A172 (cell line): ENCODE measurements around the gene IFNGR2. TPM values are rescaled to one million over a fixed set of nuclear protein-coding genes. Genes with fewer than 3 reads are reported as not detected.
A peak's percentile ranks its signal among the peaks of the same experiment; 100 is the strongest.
"Not testable (repeated sequence)": the region's sequence is repeated elsewhere in the genome, so short reads cannot be mapped to it uniquely, and the experiment has no call there.

Source experiments
- DNase-seq: peaks from one replicate; pipeline ENCODE4 v3.0.0-alpha.2; 2015; ENCODE audit warnings: low spot score
- total RNA-seq: library from RNA; depleted of rRNA; stranded (reverse); fragments of >200 nt; shearing (Covaris generic); gene quantifications from 2 replicates; pipeline ENCODE4 v1.2.3, GENCODE V29; 2014

Gene IFNGR2
- total RNA-seq, 1 experiment from 2014 or later, result 70.9 TPM

DNA sequence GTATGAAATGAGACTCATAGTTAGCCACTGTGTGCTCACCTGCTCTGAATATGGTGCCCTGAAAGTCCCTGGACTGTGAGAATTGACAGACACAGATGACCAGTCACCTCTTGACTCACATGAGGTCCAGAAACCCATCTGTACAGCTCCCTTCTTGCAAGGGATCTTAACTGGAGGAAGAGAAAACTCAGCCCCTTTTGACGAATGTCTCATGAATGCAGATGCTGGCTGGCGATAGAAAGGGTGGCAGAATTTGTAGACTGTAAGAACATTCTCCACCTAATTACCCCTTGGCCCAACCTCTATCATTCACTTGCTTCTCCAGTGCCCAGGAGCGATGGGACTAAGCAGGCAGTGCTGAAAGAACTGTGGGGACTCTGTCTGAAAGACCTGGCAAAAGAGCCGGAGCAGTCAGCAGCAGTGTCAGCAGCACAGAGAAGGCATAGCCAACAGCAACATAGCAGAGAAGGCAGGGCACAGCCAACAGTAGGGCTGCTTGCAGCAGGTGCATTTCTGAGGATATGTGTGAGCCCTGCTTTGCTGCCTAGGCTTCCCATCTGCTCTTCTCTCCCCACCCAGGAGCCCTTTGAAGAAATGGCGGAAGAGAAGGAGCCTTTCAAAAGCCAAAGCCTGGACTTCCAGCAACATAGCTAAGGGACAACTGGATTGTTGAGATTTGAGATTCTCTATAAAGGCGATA, 25.8 kb upstream of the IFNGR2 start:
- no peak for DNase-seq

DNA sequence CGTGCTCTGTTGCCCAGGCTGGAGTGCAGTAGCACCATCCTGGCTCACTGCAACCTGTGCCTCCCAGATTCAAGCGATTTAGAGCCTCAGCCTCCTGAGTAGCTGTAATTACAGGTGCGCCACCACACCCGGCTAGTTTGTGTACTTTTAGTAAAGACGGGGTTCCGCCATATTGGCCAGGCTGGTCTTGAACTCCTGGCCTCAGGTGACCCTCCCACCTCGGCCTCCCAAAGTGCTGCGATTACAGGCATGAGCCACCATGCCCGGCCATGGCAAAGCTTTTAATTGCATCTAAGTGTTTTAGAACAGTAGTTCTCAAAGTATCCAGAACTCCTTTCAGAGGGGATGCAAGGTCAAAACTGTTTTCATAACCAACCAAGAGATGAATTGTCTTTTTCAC, 25.1 kb upstream of the IFNGR2 start:
- no peak for DNase-seq

DNA sequence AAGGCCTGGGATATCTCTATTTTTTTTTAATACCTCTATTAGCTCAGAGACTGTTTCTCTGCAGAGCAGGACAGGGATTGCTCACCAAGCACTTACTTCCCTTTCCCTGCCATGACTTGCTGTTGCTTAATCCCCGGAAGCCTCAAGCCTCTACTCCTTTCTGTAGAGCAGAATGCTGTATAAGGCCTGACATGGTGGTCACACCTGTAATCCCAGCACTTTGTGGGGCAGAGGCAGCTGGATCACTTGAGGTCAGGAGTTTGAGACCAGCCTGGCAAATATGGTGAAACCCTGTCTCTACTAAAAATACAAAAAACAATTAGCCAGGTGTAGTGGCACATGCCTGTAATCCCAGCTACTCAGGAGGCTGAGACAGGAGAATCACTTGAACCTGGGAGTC, 23.3 kb upstream of the IFNGR2 start:
- peak; percentile 84 for DNase-seq

DNA sequence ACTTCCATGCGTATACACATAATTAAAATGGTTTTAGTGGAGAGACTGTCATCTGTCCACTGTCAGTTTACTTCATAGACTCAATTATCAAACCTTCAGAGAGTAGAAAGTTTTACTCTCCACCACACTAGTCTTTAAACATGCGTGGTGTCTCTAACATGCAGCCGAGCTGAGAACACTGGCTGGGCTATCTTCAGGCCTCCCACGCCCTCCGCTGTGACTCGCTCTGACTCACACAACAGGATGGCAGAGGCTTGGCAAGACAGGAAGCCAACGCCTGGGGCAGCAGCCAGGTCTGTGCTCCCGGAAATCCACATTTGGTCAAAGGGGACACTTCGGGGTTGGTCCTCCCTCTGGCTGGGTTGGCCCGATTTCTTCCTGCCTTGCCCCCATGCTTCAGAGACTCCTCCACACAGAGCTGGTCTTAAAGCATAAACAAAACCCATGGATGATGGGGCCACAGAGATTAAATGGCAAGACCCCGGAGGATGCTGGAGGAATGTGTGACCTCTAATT, 22.7 kb upstream of the IFNGR2 start:
- DNase-seq, result peak; percentile 99

DNA sequence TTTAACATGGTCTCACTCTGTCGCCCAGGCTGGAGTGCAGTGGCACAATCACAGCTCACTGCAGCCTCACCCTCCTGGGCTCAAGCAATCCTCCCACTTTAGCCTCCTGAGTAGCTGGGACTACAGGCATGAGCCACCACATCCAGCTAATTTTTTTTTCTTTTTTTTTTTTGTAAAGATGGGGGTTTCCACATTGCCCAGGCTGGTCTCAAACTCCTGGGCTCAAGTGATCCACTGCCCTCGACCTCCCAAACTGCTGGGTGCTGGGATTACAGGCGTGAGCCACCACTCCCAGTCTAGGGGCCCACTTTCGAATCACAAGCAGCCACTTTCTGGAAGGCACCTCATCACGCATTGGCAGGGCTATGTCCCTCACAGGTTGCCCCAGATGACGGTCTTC, 21.8 kb upstream of the IFNGR2 start:
- not testable (repeated sequence) for DNase-seq

DNA sequence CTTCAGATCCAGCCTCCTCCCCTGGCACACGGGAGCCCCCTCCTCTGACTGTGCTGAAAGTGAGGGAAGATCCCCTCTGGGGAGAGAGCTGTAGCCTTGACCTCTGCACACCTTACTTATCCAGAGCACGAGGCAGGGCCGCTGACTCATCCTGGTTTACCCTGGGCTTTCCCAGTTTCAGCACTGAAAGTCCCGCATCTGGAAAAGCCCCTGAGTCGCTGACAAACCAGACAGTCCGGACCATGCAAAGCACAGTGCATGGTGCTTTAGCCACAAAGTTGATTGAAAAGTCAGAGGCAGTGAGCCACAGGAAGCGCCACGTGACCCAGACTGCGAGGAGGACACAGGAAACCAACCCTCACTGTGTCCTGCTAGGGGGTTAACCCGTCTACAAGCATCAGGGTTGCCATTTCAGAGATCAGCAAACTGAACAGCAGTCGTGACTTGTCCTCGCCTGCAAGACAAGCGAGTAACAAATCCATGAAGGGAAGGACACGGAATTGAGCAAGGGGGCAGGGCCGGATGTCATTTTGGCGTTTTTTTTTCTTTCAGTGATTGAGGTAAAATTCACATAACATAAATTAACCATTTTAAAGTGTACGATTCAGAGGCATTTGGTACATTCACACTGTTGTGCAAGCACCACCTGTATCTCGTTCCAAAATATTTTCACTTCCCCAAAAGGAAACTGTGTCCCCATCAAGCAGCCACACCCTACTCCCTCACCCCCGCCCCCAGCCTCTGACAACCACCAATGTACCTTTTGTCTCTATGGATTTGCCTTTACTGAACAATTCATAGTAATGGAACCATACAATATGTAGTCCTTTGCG, 19.9 kb upstream of the IFNGR2 start:
- peak; percentile 97 for DNase-seq

DNA sequence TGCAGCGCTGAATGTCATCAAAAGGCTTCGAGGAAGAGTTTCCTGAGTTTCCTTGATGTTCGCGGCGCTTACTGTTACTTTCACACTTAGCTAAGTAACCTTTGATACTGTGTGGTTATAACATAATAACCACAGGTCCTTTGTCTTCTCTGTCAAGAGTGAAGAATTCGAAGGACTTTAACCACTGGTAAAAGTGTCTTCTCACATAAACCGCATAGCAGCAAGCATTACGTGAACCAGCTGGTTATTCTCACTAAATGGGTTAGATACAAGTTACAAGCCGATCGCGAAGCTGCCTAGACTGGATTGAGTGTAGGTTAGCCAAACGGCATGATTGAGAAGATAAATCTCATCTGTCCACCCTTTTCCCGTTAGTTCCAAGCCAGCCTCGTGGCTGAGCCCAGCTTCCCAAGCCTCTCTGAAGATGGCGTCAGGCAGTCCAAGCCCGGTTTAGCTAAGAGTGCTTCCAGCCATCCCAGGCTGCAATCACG, 18.3 kb upstream of the IFNGR2 start:
- DNase-seq, result peak; percentile 69

DNA sequence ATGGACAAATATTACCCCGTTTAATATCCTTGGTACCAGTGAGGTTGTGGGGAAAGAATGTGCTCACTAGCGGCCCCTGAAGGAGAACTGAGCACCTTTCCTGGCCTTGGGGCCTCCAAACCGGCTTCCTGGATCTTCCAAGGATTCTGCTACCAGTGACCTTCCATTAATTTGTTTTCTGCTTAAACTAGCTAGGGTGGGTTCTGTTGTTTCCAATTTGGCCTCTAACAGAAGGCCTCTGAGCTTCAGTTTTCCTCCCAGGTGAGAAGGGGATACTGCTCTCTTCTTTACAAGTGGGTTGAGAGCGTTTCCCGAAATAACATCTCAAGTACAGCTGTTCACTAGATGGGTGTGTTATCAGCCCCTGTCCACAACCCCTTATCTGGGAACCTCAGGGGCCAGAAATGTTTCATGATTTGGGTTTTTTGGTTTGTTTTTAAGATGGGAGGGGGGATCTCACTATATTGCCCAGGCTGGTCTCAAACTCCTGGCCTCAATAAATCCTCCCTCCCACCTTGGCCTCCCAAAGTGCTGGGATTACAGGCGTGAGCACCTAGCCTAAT, 16.9 kb upstream of the IFNGR2 start:
- no peak for DNase-seq

DNA sequence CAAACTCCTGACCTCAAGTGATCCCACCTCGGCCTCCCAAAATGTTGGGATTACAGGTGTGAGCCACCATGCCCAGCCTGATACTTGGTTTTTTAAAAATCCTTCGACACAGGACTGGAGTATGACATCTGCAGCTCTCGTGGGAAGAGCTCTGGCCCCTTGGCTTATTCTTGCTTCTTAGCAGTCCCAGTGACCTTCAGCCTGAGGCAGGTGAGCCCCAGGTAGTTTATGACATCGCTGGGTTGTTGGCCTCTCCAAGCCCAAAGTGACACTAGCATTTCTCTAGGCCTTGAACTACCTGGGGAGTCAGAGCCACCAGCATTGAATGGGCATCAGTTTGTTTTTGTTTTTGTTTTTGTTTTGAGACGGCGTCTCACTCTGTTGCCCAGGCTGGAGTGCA, 15.9 kb upstream of the IFNGR2 start:
- DNase-seq, result no peak

DNA sequence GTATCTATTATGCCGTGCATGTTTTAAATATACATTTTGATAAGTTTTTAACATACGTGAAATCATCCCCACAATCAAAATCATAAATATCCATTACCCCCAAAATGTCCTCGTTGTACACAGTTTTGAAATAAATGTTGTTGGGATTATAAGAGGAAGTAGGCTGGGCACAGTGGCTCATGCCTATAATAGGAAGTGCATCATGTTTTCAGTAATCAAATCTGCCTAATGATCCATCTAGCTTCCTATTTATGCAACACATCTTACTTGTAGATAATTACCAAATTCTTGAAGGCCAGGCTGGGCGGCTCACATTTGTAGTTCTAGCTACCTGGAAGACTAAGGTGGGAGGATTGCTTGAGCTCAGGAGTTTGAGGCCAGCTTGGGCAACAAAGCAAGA, 15.0 kb upstream of the IFNGR2 start:
- DNase-seq, result no peak

DNA sequence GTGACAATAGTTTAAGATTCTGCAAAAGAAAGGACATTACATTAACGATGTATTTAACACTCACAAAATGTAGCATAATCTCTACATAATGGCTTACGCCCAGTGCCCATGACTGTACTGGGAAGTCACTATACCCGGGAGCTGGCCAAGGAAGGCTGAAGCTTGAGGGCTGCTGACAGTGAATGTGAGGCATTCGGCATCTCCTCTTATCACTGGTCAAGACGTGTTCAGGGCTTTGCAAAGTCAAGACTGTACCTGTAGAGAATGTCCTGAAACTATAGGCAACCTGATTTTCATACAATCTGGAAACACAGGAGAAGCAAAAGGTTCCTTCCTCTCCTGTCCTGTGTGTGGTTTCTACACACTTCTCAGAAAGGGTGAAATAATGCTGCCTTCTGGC, 12.7 kb upstream of the IFNGR2 start:
- no peak for DNase-seq

DNA sequence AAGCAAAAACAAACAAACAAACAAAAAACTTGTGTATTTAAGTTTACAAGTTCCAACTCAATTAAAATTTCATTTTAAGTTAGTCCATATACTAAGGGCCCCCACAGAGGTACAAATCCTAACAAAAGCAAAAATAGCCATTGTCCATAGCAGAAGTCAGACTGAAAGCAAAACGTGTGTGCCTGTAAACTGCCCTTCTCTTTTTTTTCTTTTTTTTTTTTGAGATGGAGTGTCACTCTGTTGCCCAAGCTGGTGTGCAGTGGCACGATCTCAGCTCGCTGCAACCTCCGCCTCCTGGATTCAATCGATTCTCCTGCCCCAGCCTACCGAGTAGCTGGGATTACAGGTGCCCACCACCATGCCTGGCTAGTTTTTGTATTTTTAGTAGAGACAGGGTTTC, 11.6 kb upstream of the IFNGR2 start:
- no peak for DNase-seq

DNA sequence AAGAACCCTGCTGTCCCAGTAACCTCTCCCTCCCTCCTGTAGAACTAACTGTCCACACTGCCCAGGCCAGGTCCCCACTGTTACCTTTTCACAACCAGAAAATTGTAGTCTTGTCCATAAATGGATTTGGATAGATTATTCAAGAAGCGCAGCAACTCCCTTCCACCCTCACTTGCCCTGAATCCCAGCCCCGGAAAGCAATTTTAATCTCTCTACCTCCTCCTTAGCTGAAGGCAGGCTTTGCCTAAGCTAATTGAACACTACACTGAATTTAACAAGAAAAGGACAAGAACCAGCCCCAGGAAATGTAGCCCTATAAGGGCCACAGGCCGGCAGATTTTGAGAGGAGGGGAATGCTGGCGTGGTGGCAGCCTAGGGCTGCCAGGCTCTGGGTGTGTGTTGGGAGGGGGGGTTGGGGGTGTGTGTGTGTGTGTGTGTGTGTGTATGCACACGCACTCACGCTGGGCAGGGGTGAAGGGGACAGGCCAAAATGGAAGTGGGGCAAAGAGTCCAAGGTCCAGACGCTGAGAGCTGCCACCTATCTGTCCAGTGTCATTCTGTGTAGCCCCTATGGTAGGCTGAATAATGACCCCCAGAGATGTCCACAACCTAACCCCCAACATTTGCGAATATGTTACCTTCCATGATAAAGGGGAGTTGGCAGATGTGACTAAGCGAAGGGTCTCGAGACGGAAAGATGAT, 10.8 kb upstream of the IFNGR2 start:
- no peak for DNase-seq

DNA sequence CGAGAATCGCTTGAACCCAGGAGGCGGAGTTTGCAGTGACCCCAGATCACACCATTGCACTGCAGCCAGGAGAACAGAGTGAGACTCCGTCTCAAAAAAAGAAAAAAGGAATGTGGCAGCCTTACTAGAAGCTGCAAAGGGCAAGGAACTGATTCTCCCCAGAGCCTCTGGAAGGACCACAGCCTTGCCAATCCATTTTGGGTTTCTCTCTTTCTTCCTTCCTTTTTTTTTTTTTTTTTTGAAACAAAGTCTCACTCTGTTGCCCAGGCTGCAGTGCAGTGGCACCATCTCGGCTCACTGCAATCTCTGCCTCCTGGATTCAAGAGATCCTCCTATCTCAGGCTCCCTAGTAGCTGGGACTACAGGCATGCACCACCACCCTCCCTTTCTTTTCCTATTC, 9.9 kb upstream of the IFNGR2 start:
- DNase-seq, result no peak

DNA sequence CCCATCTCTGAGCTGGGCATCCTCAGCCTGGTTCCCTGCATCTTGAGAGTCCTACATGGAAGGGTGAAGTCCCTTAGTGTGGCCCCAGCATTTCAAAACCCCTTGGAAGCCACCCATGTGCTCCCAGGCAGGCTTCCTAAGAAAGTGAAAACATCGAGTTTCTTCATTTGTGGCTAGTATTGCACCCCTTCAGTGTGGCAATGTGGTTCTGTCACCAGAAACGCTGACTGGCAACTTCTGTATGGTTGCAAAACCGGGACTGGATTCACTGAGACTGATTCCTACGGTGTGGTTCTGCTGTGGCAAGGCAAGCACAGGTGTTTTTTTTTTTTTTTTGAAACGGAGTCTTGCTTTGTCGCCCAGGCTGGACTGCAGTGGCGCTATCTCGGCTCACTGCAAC, 9.0 kb upstream of the IFNGR2 start:
- DNase-seq, result no peak

DNA sequence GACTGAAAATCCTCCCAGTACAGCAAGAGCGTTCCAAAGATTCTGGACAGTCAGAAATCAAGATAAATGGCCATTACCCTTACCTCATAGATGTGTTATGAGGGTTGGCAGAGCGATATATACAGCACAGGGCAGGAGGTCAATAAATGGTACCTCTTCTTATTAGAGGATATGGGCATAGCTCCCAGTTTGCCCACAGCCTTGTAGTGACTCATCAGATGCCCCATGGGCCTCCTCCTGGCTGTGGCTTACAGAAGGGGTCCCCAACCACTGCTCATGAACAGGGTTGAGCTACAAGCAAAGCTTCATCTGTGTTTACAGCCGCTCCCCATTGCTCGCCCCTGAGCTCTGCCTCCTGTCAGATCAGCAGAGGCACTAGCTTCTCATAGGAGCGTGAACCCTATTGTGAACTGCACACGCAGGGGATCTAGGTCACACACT, 7.3 kb upstream of the IFNGR2 start:
- peak; percentile 99 for DNase-seq

DNA sequence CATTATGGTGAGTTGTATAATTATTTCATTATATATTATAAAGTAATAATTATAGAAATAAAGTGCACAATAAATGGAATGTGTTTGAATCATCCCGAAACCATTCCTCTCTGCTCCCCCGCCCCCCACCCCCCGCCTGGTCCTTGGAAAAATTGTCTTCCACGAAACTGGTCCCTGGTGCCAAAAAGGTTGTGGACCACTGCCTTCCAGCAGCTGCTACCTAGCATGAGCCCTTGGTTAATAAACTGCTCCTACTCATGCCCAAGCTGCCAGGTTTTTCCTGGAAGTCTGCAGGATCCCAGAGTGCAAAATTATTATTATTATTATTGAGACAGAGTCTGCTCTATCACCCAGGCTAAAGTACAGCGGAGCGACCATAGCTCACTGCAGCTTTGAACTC, 6.8 kb upstream of the IFNGR2 start:
- DNase-seq, result no peak

DNA sequence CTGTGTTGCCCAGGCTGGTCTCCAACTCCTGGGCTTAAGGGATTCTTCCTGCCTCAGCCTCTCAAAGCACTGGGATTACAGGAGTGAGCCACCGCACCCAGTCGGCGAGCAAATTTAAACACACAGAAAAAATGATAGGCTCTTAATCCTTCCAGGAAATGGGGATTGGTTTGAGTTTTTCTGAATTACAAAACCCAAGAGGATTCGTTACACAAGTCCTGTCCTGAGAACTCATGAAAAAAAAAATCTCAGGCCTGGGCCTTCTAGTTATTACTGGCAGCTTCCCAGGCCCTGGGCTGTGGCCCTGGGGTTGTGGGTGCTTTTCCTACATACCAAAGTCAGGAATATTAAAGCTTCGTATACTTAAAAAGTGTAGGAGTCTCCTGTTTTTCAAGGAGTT, 6.3 kb upstream of the IFNGR2 start:
- peak; percentile 81 for DNase-seq

DNA sequence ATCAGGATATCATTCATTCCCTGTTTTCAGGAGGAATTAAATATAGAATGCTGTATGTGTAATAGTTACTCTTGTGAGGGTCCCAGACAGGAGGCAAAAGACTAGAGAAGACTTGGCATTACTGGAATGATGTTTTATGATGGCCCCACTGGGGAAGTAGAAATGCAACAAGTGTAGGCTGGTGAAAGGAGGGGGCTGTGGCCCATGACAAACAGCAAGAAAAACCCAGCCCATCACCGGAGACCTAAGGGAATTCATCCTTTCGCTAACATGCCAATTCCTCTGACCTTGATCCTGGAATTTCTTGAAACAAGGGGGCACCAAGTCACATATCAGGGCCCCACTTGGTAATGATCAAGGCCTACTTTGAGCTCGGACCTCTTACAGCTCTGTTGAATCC, 5.5 kb upstream of the IFNGR2 start:
- DNase-seq, result no peak

DNA sequence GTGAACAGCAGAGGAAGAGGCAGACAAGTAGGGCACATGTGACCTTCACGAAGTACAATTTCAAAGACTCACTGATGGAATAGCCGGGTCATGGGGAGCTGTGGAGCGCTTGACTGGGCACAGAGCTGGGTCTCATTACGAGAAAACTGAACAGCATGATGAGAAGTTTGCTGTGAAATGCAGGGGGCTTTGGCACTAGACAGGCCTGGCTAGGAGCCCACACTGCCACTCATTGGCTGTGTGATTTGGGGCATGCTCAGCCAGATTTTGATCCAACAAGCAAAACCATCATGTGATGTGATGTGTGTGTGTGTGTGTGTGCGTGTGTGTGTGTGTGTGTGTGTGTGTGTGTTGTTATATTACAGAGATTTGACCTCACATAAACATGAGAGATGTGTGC, 4.9 kb upstream of the IFNGR2 start:
- DNase-seq, result no peak

DNA sequence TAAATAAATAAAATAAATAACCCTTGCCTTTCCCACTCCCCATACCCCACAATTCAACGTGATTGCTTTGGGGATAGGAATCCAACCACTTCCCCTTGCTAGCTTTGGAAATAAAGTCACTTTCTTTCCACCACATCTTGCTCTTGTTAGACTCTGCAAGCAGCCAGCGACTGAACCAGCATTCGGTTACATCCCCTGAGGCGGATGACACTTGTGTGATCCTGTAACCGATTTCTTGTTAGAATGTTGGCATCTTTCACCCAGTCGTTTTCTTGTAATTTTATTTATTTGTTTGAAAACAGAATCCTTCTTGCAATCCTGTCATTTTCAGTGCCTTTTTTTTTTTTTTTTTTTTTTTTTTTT, 1.6 kb upstream of the IFNGR2 start:
- DNase-seq, result no peak
